Neural cell (in vitro differentiated cells): ENCODE results near the gene ARHGAP45. TPM values are rescaled to one million over a fixed set of nuclear protein-coding genes. Genes with fewer than 3 reads are reported as not detected.

Source experiments
- H2AFZ ChIP-seq: fragments of 200-600, 300-800 bp; sonication (generic), shearing (Covaris generic); 2 replicates; pipeline ENCODE4 v1.6.0; 2014; ENCODE audit warnings: low read depth, mild to moderate bottlenecking, antibody characterized with exemption, low read length, moderate library complexity
- H3F3A ChIP-seq: fragments of 200-600 bp; shearing (Covaris generic); 2 replicates; pipeline ENCODE4 v1.6.1; 2016; ENCODE audit warnings: mild to moderate bottlenecking, moderate library complexity, mixed read lengths, antibody characterized with exemption, low read length; ENCODE audit not compliant: insufficient read depth, poor library complexity, severe bottlenecking
- H3K27ac ChIP-seq: fragments of 200-600, 300-800 bp; sonication (generic), shearing (Covaris generic); 2 replicates; pipeline ENCODE4 v1.5.1; 2014; ENCODE audit warnings: mild to moderate bottlenecking, low read length, moderate library complexity
- H3K27me3 ChIP-seq: fragments of 300-800, 200-600 bp; sonication (generic), shearing (Covaris generic); 2 replicates; pipeline ENCODE4 v1.6.0; 2014; ENCODE audit warnings: mild to moderate bottlenecking, low read depth, low read length, moderate library complexity; ENCODE audit not compliant: insufficient read depth
- H3K36me3 ChIP-seq: fragments of 300-800, 200-600 bp; sonication (generic), shearing (Covaris generic); 2 replicates; pipeline ENCODE4 v1.5.1; 2014; ENCODE audit warnings: mild to moderate bottlenecking, antibody characterized with exemption, low read length, moderate library complexity; ENCODE audit not compliant: insufficient read depth
- H3K4me2 ChIP-seq: fragments of 300-800, 200-600 bp; sonication (generic), shearing (Covaris generic); 2 replicates; pipeline ENCODE4 v1.6.0; 2014; ENCODE audit warnings: mild to moderate bottlenecking, low read length
- H3K4me3 ChIP-seq: fragments of 300-800, 200-600 bp; sonication (generic), shearing (Covaris generic); 2 replicates; pipeline ENCODE4 v1.5.1; 2014; ENCODE audit warnings: mild to moderate bottlenecking, low read length, moderate library complexity
- H3K79me2 ChIP-seq: fragments of 200-600 bp; shearing (Covaris generic); replicated peaks from 2 replicates; pipeline ENCODE4 v1.6.0; 2014; ENCODE audit warnings: mild to moderate bottlenecking, low read length, moderate library complexity; ENCODE audit not compliant: insufficient read depth
- H3K9ac ChIP-seq: fragments of 300-800, 200-600 bp; sonication (generic), shearing (Covaris generic); 2 replicates; pipeline ENCODE4 v1.6.1; 2016; ENCODE audit warnings: mild to moderate bottlenecking, low read length, mixed read lengths
- H3K9me2 ChIP-seq: fragments of 200-600 bp; shearing (Covaris generic); 2 replicates; pipeline ENCODE4 v1.6.1; 2016; ENCODE audit warnings: mild to moderate bottlenecking, low read length, mixed read lengths; ENCODE audit not compliant: insufficient read depth
- H3K9me3 ChIP-seq: fragments of 200-600, 300-800 bp; sonication (generic), shearing (Covaris generic); 2 replicates; pipeline ENCODE4 v1.6.1; 2016; ENCODE audit warnings: mild to moderate bottlenecking, mixed run types, low read length, moderate library complexity, mixed read lengths
- H4K20me1 ChIP-seq: fragments of 200-600 bp; shearing (Covaris generic); 2 replicates; pipeline ENCODE4 v1.6.1; 2016; ENCODE audit warnings: mild to moderate bottlenecking, mixed run types; ENCODE audit not compliant: insufficient read depth
- EP300 ChIP-seq: fragments of 450-650 bp; conservative IDR thresholded peaks from 2 replicates; pipeline ENCODE4 v1.6.1; 2014; ENCODE audit warnings: antibody characterized with exemption, mild to moderate bottlenecking, moderate library complexity; ENCODE audit not compliant: poor library complexity, severe bottlenecking
- EZH2 ChIP-seq: fragments of 200-600, 300-800 bp; shearing (Covaris generic), sonication (generic); IDR thresholded peaks from 2 replicates; pipeline ENCODE4 v1.6.1; 2014; ENCODE audit warnings: antibody characterized with exemption, low read length, borderline replicate concordance, mild to moderate bottlenecking; ENCODE audit not compliant: insufficient read depth, poor library complexity, severe bottlenecking
- MXI1 ChIP-seq: fragments of 450-650 bp; conservative IDR thresholded peaks from 2 replicates; pipeline ENCODE4 v1.6.1; 2014; ENCODE audit warnings: antibody characterized with exemption, mild to moderate bottlenecking; ENCODE audit not compliant: poor library complexity, severe bottlenecking
- POLR2AphosphoS5 ChIP-seq: IDR thresholded peaks from 2 replicates; pipeline ENCODE4 v1.6.1; 2012
- RAD21 ChIP-seq: fragments of 450-650 bp; conservative IDR thresholded peaks from 2 replicates; pipeline ENCODE4 v1.6.1; 2014; ENCODE audit warnings: antibody characterized with exemption, mild to moderate bottlenecking, moderate library complexity
- SMC3 ChIP-seq: fragments of 450-650 bp; conservative IDR thresholded peaks from 2 replicates; pipeline ENCODE4 v1.6.1; 2014; ENCODE audit warnings: antibody characterized with exemption, mild to moderate bottlenecking, moderate library complexity; ENCODE audit not compliant: poor library complexity
- TAF1 ChIP-seq: IDR thresholded peaks from 2 replicates; pipeline ENCODE4 v1.6.1; 2012; ENCODE audit warnings: low read depth
- polyA plus RNA-seq: library from polyadenylated mRNA; depleted of rRNA; stranded (reverse); fragments of >200 nt; gene quantifications from 2 replicates; pipeline ENCODE4 v1.2.3, GENCODE V29; 2014
- TF ChIP-seq, protein P1 (sequence below): IDR thresholded peaks from 2 replicates; pipeline ENCODE4 v1.6.1; 2012; ENCODE audit warnings: borderline replicate concordance
- TF ChIP-seq, protein P2 (sequence below): fragments of 450-650 bp; IDR thresholded peaks from 2 replicates; pipeline ENCODE4 v1.5.1; 2014; ENCODE audit warnings: antibody characterized with exemption, mild to moderate bottlenecking, moderate library complexity; ENCODE audit not compliant: poor library complexity, severe bottlenecking

Gene ARHGAP45
- polyA plus RNA-seq, 1 donor from 2014 or later = 3.3 TPM

DNA sequence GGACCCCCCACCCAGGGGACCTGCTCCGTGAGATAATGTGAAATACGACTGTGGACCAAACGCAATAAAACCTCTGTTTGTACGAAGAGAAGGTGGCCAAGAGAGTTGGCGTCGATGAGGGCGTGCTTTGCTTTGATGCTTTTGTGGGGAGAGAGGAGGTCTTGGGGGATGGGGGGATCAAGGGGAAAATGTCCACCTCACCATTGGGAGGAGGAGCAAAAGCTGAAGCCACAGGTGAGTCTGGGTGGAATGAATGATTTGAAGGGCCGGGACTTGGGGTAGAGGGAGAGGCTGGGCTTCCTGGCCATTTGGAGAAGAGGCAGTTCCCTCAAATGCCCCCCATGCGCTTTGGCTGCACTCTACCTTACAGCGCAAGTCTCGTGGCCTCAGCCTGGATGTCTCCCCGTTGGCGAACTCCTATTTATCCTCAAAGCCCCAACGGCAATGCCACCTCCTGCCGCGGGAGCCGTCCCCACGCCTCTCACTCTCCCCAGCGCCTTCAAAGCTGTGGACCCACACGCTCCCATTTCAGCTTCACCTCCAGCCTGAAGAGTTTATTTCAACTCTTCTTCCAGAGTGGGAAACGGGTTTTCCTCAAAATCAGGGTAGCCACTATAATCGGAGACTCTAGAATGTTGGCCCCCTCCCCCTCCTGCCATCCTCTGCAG, 27.9 kb upstream of the ARHGAP45 start:
- Histone ChIP-seq H4K20me1 (no peaks in the 10 kb centered on the region), H3K79me2 (no peaks in the 10 kb centered on the region), H3F3A (no peaks in the 10 kb centered on the region), H3K4me2 (peak overlapping the region; percentile 80), H3K9me2 (no peaks in the 10 kb centered on the region), H3K4me3 (peak overlapping the region; percentile 81), H3K9ac (peak overlapping the region; percentile 41), H3K36me3 (no peaks in the 10 kb centered on the region), H2AFZ (no peak overlapping the region), H3K9me3 (no peaks in the 10 kb centered on the region), H3K27ac (no peak overlapping the region), H3K27me3 (no peaks in the 10 kb centered on the region)
- TF ChIP-seq SMC3 (no peak), MXI1 (no peak), POLR2AphosphoS5 (peak; percentile 27)
- TF ChIP-seq, protein P1, sequence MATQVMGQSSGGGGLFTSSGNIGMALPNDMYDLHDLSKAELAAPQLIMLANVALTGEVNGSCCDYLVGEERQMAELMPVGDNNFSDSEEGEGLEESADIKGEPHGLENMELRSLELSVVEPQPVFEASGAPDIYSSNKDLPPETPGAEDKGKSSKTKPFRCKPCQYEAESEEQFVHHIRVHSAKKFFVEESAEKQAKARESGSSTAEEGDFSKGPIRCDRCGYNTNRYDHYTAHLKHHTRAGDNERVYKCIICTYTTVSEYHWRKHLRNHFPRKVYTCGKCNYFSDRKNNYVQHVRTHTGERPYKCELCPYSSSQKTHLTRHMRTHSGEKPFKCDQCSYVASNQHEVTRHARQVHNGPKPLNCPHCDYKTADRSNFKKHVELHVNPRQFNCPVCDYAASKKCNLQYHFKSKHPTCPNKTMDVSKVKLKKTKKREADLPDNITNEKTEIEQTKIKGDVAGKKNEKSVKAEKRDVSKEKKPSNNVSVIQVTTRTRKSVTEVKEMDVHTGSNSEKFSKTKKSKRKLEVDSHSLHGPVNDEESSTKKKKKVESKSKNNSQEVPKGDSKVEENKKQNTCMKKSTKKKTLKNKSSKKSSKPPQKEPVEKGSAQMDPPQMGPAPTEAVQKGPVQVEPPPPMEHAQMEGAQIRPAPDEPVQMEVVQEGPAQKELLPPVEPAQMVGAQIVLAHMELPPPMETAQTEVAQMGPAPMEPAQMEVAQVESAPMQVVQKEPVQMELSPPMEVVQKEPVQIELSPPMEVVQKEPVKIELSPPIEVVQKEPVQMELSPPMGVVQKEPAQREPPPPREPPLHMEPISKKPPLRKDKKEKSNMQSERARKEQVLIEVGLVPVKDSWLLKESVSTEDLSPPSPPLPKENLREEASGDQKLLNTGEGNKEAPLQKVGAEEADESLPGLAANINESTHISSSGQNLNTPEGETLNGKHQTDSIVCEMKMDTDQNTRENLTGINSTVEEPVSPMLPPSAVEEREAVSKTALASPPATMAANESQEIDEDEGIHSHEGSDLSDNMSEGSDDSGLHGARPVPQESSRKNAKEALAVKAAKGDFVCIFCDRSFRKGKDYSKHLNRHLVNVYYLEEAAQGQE = no peak

DNA sequence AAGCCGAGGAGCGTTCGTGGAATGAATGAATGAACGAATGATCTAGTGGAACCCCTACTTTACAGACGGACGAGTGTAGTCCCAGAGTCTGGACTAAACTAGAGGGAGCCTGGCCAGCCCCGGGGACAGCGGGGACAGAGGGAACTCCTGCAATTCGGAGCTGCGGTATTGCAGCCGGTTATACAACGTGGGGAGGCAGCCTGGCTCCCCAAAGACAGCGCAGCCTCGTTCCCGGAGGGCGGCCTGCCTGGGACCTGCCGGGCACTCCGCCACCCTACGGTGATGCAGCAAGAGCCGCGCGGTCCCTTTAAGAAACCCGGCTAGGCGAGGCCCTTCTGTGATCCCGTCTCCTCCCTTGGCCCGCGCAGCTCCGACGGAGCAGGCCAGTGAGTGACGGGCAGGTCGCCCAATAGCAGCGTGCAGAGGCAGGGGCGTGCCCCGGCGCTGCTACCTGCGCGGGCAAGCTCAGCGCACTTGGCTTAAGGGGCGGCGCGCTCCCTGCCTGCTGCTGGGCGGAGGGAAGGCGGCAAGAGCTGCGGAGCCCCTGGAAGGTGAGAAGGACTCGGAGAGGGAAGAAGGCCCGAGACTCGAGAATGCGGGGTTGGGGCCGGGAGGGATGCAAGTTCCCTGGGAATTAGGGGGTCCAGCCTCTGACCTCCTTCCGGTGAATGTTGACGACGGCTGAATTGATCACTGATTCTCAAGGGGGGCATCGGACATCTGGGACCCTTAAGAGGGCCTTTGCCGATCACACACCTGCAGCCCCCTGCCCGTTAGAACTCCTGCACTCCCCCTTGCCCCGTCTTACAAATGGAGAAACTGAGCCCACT, 27.1 kb upstream of the ARHGAP45 start, which contains the start of gene ABCA7:
ABCA7 (plus strand) TSS at position 462 of the 830 bp plus-strand sequence. CDS start 1,255 bp downstream, outside the sequence.
- Histone ChIP-seq H3K27me3 (no peaks in the 10 kb centered on the region), H3K4me2 (peak within 1 kb of the TSS; percentile 80), H3K9ac (peak within 1 kb of the TSS; percentile 73), H3F3A (no peaks in the 10 kb centered on the region), H3K27ac (peak within 1 kb of the TSS; percentile 50), H4K20me1 (no peaks in the 10 kb centered on the region), H3K9me2 (no peaks in the 10 kb centered on the region), H3K36me3 (no peaks in the 10 kb centered on the region), H3K4me3 (peak within 1 kb of the TSS; percentile 81), H3K79me2 (no peaks in the 10 kb centered on the region), H3K9me3 (no peaks in the 10 kb centered on the region), H2AFZ (peak within 1 kb of the TSS; percentile 14)
- TF ChIP-seq, protein P1 = no peak
- TF ChIP-seq EZH2 = no peak
- peak; percentile 64 for TF ChIP-seq TAF1
- peak; percentile 25 for TF ChIP-seq RAD21
- TF ChIP-seq SMC3 = peak; percentile 22
- TF ChIP-seq, protein P2, sequence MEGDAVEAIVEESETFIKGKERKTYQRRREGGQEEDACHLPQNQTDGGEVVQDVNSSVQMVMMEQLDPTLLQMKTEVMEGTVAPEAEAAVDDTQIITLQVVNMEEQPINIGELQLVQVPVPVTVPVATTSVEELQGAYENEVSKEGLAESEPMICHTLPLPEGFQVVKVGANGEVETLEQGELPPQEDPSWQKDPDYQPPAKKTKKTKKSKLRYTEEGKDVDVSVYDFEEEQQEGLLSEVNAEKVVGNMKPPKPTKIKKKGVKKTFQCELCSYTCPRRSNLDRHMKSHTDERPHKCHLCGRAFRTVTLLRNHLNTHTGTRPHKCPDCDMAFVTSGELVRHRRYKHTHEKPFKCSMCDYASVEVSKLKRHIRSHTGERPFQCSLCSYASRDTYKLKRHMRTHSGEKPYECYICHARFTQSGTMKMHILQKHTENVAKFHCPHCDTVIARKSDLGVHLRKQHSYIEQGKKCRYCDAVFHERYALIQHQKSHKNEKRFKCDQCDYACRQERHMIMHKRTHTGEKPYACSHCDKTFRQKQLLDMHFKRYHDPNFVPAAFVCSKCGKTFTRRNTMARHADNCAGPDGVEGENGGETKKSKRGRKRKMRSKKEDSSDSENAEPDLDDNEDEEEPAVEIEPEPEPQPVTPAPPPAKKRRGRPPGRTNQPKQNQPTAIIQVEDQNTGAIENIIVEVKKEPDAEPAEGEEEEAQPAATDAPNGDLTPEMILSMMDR = peak; percentile 22
- TF ChIP-seq EP300 = no peak
- TF ChIP-seq POLR2AphosphoS5 = peak; percentile 83
- peak; percentile 70 for TF ChIP-seq MXI1
